IPS-NIHi11 (cell line): ENCODE measurements around the gene KIF11.

Experiments
- DNase-seq: peaks from one replicate; pipeline ENCODE4 v3.0.0; 2012; ENCODE audit warnings: mixed read lengths, low spot score

KIF11 gene

DNA sequence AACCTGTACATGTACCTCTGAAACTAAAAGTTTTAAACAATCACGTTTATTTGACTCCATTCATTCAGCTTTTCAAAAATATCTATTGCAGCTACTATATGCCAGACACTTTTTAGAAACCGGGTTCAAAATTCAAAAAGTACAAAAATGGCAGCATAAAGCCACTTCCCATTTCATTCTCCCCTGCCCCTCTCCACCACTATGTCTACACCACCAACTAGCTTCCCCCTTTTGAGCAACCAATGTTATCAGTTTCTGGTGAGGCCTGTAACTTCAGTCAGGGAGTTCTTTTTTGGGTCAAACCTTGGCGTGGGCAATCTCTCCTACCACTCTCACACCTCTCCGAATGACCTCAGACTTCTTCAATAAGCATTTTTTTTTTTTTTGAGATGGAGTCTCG, 85.3 kb downstream of the KIF11 start:
- no peak for DNase-seq

DNA sequence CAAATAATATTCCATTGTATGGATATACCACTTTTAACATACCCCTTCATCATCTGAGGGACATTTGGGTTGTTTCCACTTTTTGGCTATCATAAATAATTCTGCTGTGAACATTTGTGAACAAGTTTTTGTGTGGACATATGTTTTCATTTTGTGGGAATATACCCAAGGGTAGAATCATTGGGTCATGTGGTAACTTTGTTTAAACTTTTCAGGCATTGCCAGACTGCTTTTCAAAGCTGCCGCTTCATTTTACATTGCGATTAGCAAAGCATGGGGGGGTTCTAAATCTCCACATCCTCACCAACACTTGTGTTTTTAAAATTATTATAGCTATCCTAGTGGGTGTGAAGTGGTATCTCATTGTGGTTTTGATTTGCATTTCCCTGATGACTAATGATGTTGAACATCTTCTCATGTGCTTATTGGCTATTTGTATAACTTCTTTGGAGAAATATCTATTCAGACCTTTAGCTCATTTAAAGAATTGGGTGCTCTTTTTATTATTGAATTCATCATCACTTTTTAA, 88.4 kb downstream of the KIF11 start:
- no peak for DNase-seq

DNA sequence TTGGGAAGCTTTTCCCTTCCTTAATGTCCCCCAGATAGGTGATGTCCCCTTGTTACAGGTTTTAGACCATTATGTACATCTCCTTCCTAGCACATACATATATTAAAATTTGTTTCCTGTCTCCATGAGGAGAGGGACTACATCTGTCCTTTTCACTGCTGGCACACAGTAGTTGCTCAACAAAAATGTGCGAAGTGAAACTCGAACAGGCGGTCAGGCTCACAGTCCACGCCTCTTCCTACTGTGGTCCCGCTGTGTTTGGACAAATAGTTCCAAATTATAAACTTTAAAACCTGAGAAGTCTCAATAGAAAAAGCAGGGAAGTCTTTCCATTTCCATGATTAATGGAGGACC, 95.6 kb downstream of the KIF11 start:
- no peak for DNase-seq

DNA sequence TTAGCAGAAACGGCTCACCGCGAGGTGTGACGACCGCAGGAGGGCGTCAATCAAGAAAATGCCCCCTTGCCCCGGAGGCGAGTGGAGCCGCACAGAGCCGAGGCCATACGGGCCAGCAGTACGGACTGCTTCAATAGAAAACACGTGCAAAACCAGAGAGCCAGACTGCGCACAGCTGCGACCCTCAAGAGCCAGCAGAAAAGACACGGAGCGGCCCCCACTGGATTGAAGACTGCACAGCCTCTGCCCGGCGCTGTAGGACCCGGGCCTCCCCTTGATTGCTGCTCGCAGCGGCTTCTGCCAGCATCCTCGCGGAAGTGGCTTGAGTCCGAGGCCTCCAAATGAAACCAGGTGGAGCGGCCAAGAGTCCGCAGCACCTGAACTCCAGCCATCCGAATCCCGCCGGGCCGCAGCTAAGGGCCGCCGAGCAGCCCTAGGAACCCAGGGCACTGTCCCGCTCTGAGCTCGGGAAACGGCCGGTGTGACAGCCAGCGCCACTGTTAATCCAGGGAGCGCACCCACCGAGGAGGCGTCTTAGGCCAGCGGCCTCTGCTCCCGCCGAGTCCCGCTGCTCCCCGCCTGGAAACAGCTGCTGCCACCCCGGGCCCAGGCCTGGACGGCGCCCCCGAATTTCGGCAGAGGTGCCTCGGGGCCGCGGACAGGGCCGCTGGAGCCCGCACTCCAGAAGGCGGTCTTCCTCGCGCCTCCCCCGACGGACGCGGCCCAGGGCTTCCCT, 96.2 kb downstream of the KIF11 start:
- peak; percentile 54 for DNase-seq

DNA sequence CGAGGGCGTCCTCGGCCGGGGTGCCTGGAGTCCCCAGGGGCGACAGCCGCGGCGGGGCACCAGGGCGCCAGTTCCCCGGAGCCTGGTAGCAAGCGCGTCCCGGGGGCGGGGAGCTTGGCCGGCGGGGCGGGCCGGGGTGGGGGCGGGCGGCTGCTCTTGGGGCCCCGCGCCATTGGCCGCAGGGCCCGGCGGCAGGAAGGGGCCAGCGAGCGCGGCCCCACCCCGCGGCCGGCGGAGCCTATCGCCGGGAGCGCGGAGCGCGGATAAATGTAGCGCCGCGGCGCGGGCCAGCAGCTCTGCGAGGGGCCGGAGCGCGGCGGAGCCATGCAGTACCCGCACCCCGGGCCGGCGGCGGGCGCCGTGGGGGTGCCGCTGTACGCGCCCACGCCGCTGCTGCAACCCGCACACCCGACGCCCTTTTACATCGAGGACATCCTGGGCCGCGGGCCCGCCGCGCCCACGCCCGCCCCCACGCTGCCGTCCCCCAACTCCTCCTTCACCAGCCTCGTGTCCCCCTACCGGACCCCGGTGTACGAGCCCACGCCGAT, 96.8 kb downstream of the KIF11 start, which contains the start of gene HHEX:
TSS of gene HHEX (plus strand) at position 293 of the 548 bp plus-strand sequence. CDS start at position 325, 32 bp downstream.
- peak; percentile 87 for DNase-seq

DNA sequence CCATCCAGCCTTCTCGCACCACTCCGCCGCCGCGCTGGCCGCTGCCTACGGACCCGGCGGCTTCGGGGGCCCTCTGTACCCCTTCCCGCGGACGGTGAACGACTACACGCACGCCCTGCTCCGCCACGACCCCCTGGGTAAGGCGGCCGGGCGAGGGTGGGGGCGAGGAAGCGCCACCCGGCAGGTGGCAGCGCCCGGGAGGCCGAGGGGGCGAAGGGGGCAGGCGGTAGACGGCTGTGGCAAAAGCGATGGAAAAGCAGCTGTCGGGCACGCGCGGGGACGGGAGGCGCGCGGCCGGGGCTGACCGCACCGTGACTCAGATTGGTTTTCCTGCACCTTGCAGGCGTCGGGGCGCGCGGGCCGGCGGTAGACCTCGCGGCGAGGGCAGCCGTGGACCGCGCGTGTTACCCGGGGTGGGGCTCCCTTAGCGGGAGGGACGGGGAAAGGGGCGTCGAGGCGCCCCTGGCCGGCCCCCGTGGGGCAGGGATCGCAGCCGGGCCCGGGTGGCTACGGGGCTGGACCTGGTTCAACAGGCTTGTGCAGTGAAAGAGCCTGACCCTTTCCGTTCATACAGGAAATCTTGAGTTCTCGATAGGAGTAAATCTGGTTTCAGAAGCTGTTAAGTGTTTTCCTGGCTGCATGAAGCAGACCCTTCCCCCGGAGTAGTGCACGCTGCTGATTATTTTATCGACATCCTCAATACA, 97.4 kb downstream of the KIF11 start:
- DNase-seq: peak; percentile 60

DNA sequence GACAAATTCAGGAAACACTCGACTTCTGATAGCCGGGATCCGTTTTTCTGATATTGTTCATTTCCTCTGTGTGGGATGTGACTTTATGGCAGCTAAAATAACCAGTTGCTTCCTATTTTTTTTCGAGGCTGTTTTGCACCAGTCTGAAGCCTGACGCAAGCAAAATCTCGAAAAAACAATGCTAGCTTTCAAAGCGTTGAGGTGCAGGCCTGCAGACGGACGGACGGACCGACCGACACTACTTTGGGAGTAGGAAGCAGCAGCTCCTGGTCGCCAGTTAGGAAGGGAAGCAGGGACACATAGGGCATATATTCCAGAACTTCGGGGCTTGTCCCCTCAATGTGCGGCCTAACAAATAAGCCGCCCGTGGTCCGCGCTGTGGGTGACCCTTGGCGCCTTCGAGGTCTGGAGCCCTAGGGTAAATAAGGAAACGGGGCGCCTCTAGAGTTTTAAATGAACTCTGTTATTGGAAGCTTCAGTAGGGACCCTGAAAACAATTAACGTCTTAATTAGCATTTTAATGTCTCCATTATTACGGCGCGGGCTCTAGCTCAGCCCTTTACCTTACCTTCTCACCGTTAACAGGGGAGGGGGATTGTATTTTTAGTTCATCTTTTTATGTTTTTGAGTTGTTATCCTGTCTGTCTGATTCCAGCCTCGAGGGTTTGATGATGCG, 98.1 kb downstream of the KIF11 start:
- DNase-seq: no peak

DNA sequence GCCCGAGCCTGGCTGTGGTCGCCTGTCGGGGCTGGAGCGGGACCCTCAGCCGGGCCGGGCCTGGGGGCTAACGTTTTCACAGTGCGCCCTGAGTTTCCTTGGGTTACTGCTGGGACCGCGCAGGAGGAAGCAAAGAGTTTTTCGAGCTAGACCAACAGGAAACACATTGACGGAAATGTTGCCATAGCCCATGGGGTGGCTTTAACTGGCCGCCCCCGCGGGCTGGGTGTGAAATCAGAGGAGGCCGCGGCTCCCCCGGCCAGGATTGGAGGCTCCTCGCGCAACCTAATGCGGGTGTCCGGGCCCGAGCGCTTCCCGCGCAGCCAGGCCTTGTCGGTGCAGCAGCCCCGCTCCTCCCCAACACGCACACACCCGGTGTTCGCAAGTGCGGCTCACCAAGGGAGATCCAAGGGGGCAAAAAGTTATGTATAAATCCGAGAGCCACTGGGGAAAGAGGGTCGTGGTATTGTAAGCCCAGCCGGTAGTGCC, 98.7 kb downstream of the KIF11 start:
- DNase-seq: peak; percentile 34

DNA sequence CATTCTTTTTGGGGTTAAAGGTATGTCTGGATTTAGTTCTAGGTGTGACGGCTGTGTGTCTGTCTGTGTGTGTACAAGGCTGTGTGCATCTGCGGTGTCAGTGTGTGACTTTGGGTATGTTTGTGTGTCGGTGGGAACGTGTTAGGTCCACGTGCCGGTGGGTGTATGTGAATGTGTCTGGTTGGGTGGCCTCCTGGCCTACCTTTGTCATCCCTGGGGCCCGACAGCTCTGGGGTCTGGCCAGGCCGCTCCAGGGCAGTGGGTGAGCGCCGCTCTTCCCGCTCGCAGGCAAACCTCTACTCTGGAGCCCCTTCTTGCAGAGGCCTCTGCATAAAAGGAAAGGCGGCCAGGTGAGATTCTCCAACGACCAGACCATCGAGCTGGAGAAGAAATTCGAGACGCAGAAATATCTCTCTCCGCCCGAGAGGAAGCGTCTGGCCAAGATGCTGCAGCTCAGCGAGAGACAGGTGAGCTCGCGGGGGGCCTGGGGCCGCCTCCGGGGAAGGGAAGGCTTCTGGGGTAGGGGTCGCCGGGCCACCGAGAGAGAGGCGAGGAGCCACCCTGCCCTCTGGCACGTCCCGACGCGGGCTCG, 99.2 kb downstream of the KIF11 start:
- DNase-seq: no peak

DNA sequence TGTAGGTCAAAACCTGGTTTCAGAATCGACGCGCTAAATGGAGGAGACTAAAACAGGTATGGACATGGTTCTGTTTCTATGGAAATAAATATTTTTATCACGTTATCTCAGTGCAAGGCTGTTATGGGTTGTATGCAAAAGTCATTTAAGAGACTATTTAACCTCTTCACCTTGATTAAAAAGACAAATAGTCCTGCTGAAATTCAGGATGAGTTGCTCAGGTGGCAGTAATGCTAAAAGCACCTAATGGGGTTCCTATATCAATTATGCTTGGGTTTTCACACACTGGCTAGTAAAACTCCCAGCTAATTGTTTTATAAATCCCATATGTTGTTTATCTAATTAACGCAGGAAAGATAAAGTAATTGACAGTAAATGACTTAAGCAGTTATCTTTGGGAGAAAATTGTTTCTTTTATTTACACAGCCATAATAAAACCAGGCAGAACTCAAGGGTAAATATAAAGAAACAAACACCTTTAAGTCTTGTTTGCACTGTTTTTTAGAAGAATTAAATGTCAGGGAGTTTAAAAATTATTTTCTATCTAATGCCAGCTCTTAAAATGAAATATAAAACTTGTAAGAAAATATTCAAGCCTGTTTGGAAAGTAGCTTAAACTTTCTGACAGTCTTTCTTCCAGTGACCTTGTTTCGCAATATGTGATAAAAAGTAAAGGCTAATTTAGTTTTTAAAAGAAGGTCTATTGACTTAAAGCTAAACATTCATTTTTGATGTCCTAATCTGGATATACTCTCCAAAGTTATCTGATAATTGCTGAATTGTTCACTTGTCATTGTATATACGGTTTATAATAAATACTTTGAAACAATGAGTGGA, 100.0 kb downstream of the KIF11 start:
- no peak for DNase-seq

DNA sequence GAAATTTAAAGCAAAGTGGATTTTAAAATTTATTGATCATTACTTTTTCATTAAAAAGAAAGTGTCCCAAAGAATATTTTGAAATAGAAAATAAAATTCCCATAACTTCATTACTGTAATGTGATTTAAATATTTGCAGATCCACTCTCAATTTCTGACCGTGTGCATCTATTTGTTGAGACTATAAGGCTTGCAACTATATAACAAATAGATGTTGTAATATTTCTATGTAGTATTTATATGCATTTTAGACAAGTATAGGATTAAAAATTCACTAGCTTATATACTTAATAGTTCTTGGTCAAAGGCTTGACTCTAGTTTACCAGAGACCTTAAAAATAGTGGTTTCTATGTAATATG, 100.6 kb downstream of the KIF11 start:
- DNase-seq: no peak

DNA sequence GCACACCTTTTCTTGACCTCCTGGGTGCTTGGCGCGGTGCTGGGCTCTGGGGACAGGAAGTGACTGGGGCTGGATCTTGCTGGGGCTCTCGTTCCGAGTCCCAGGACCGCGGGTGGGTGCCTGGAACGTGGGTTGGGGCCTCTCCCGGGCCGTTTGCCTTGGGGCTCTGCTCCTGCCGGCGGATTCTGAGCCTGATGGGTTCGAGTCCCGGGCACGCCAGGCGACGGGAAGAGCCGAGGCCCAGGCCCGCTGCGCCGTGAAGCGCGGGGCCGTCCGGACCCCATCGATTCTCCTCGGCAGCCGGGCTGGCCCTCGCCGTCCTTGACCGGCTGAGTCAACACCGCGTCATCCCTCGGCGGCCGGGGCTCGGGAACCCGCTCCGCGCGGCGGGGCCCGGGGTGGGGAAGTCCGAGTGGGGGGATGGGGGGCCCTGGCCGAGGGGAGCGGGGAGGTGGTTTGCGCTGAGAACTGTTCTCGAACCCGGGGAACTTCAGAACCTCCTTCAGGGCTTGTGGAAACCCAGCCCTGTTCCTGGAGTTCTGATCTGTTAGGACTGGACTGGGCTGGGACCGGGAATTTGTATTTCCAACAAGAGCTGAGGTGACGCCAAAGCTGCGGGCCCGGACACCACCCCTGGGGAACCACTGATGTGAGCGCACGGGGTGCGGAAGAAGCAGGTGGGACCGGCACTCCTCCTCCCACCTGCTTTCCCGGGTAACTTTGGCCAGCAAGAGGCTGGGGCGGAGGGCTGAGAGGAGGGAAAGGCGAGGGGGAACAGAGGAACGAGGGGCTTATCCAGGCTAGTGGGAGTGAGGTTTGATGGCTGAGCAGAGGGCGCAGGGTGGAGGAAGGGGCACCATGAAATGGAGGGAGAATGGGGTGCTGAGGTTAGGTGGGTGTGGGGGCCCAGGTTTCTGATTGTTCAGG, 103.0 kb downstream of the KIF11 start:
- peak; percentile 57 for DNase-seq

DNA sequence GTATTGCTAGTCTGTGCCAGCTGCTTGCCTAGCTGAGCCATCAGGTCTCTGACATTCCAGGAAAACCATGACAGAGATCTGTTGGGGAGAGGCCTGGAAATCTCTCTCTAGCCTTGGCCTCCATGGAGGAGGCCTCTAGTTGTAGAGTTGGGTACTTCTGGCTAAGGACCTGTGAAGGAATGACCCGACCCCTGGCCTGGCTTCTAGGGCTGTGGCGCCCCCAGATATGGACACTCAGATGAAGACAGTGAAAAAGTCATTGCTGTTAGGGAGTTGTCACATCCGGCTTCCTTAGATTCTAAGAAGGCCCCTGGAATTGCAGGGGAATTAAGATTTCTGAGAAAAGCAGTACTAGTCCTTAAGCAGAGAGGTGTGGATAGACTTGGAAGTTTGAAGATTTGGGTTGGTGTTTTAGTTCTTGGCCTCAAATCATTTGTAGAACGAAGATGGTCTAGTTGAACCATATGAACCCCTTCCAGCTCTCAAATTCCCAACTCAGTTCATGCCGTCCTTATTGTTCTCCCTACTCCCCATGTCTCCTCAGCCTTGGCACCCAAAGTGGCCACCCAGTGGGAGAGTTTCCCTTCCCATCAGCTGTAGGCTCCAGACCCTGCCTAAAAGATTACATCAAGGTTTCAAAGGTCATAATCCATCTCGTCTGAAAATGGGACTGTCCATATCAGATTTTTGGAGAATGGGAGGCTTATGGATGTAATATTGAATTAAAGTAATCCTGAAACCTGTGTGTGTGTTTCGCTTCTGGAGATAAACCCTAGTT, 103.9 kb downstream of the KIF11 start:
- DNase-seq: no peak

DNA sequence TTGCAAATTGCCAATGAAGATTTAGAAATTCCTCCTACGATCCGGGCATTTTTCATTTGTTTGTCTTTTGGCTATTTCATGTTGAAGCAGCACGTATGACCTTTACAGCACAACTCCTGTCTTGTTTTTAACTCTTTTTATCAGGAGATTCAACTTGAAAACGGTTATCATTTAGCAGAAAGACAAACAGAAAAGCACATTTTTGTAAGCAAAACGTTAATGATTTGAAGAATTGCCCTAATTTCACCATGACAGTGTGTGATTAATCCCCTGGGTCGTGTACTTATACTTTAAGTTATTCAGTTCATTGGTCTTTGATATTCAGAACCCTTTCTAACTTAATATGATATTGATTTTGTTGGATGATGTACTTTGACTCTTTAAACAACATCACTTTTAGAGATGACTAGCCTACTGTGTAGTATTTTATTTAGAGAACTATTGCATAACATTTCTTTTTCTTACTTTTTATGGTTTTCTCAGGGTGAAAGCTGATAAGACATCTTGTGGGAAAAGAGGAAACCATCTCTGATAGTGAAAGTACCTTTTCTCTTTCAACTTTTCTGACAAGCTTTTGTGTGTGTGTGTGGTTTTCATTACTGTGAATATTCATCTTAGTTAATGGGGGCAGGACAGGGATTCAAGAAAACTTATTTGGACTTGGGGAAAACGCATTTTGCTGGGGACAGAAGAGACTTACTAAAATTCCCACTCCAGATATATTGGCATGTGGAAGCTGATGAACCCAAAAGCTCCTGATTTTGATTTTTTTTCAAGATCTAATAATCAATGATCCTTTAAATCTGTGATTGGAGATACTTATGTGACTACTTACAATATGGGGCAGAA, 105.0 kb downstream of the KIF11 start:
- DNase-seq: no peak

DNA sequence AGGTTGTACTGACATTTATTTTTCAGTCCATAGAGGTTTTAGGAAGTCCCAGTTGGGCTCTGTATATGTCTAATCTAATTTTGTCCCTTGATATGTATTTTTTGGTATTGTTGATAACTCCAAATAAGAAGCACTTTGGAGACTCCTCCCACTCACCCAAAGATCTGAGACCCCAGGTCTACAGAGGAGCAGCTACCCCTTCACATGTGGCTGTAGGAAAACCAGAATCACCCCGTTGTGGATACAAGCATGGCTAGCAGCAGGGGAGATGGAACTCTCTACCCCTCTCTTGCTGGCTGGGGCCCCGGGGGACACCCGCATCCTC, 106.2 kb downstream of the KIF11 start:
- DNase-seq: peak; percentile 33

DNA sequence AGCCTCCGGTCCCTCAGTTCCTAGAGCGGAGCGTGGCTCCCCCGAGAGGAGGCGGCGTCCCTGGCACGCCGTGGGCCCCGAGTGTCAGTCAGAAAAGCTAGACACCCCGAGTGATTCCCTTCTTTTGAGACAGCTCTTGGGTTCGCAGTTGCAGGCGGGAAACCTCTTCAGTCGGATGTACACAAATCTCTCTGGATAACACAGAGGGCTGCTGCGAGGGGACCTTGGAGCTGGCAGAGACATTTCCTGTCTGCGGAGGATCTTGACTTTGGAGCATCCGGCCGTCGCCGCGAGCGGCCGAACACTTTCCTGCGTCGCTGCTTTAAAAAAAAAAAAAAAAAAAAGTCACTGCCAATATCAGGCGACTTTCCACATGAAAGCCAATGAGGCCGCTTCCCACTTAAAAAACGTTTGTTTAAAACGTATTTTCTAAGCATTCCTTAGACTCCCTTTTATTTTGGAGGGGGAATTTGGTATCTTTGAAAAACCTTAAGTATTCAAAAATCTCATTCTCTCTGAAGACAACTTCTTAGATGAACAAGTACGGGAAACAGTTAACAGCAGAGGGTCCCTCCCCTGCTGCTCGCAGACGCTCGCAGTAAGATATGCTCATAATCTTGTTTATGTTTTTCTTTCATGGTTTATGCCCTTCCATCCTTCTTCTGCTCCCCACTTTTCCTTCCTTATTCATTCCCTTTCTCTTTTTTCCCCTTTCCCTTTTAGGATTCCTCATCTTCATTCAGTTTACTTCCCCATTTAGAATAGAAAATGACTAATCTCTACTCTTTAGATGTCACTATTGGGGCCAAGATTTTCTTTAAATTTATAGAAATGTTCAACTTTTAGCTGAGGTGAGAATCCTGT, 106.8 kb downstream of the KIF11 start:
- DNase-seq: peak; percentile 47

DNA sequence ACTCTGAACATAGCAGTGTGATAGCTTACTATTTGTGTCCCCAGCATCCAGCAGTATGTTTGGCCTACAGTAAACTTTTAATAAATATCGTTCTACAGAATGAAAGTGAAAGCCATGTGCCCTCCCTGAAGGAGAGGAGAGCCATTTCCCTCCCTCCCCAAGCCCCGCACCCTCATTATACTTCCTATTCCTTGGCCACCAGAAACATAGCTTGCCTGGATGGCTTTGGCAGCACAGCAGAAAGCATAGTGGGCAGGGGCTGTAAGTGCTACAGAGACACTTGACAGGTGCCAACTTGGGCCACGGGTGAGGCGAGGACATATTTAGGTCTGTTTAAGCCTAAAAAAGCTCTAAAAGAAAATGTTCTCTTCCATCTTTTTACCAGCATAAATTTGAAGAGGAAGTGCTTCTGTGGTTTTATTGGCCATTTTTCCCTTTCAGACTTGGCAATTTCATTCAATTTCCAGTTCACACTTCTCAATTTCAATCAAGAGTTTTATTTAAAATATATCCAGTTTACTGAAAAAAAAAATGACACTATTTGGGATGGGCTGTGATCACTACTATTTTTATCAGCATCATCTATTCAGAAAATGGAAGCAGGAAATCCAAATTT, 109.5 kb downstream of the KIF11 start:
- no peak for DNase-seq
